ENCODE data around the gene ITPR3.

Gene ITPR3

DNA sequence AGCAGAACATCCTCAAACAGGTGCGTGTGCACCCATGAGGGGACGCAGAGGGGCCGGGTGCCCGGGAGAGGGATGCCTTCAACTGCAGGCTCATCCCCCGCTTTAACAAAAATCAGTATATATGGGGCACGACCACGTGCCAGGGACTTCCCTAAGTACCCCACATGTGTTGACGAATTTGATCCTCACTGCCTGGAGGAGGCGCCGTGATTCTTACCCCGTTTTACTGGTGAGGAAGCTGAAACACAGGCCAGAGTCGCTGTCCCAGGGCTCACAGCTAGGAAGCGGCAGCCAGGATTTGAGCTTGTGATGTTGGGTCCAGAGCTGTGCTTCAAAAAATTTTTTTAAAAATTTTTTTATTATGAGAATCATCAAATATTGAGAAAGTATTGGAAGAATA is 44.8 kb downstream of the ITPR3 start:
- DNase-seq (ENCODE audit: low read depth), result no peak
- no peak overlapping the region for H3K4me3 ChIP-seq (ENCODE audit: low read depth, low read length)
- no peak for TF ChIP-seq CTCF (IDR thresholded peaks at IDR 0.05; ENCODE audit: control insufficient read depth, extremely low read depth, insufficient read depth)

GRCh38 chr6:33667072-33667471 is 46.0 kb downstream of the ITPR3 start:
- H3K4me3 ChIP-seq (ENCODE audit: low read depth, low read length), result no peak overlapping the region
- TF ChIP-seq CTCF (IDR thresholded peaks at IDR 0.05; ENCODE audit: control insufficient read depth, extremely low read depth, insufficient read depth), result no peak
- no peak for DNase-seq (ENCODE audit: low read depth)

DNA sequence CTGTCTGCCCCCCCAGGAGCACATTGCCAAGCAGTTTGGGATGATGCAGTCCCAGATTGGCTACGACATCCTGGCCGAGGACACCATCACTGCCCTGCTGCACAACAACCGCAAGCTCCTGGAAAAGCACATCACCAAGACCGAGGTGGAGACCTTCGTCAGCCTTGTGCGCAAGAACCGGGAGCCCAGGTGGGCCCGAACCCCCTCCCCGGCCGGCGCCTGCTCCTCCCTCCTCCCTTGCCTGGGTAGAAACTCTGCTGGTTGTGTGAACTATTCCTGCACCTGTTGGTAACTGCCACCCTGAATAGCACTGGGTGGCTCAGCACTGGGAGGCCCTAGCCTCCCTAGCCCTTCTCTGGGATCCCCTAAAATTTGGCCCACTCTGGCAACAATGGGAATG is 46.7 kb downstream of the ITPR3 start:
- no peak overlapping the region for H3K4me3 ChIP-seq (ENCODE audit: low read depth, low read length)
- no peak for DNase-seq (ENCODE audit: low read depth)
- TF ChIP-seq CTCF (IDR thresholded peaks at IDR 0.05; ENCODE audit: control insufficient read depth, extremely low read depth, insufficient read depth), result no peak

- no peak for DNase-seq (ENCODE audit: low read depth)
- TF ChIP-seq CTCF (IDR thresholded peaks at IDR 0.05; ENCODE audit: control insufficient read depth, extremely low read depth, insufficient read depth), result no peak
- H3K4me3 ChIP-seq (ENCODE audit: low read depth, low read length), result no peak overlapping the region
These were observed 47.2 kb downstream of the ITPR3 start for GRCh38 chr6:33668328-33668727.

DNA sequence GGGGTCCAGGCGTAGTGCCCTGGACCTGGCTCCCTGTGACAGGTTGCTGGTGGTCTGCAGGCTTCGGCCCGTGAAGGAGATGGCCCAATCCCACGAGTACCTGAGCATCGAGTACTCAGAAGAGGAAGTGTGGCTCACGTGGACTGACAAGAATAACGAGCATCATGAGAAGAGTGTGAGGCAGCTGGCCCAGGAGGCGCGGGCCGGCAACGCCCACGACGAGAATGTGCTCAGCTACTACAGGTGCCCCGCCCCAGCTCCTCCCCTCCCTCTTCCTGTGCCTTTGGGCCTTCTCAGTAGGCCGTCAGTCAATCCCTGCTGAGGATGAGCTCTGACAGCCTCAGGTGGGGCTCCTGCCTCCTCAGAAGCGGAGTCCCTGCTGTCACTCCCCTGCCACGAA is 47.8 kb downstream of the ITPR3 start:
- DNase-seq (ENCODE audit: low read depth), result no peak
- no peak for TF ChIP-seq CTCF (IDR thresholded peaks at IDR 0.05; ENCODE audit: control insufficient read depth, extremely low read depth, insufficient read depth)
- H3K4me3 ChIP-seq (ENCODE audit: low read depth, low read length), result no peak overlapping the region

- no peak overlapping the region for H3K4me3 ChIP-seq (ENCODE audit: low read depth, low read length)
- no peak for DNase-seq (ENCODE audit: low read depth)
- TF ChIP-seq CTCF (IDR thresholded peaks at IDR 0.05; ENCODE audit: control insufficient read depth, extremely low read depth, insufficient read depth), result no peak
These were observed 49.1 kb downstream of the ITPR3 start for GRCh38 chr6:33670086-33670660.
